Testis (tissue), 2 donors: ENCODE results near the gene ADORA1.

Experiments
- POLR2A ChIP-seq: fragments of 450-650 bp; IDR thresholded peaks from one replicate; pipeline ENCODE4 v1.6.1; 2017; ENCODE audit warnings: antibody characterized with exemption, mild to moderate bottlenecking, moderate library complexity
- TF ChIP-seq, protein P1 (sequence below), 3 experiments: fragments of 450-650 bp in 2 of 3; fragments of 200-600 bp in 1 of 3; sonication (generic) in 1 of 3; IDR thresholded peaks; one replicate each; pipeline ENCODE4 v1.5.1; 2016 to 2019; ENCODE audit warnings: antibody characterized with exemption in 3 of 3, mild to moderate bottlenecking in 2 of 3, moderate library complexity in 1 of 3

DNA sequence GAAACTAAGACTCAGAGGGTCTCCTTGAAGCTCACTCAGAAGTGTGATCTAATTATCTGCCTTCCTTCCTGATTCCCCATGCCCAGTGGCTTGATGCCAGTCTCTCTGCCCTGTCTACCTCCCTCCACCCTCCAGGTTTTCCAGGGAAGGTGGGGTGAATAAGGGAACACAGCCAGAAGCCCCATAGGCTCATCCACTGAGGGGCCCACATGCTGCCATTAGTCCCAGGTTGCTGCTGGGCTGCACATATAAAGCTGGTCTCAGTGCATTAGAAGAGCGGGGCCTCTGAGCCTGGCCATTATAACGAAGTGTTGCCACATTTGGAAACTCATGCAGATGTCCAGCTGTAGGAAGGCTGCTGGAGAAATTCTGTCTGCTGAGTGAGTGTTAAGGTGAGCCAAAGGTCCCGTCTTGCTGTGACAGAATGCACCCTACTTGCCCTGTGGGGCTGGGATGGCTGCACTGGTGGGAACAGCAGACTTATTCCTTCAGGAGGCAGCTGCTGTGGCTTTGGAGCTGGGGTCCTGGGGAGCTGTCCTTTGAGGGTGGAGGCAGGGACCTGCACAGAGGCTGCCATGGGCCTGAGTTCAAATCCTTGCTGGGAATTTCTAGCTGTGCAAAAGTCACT is 2.9 kb downstream of the ADORA1 start:
- TF ChIP-seq POLR2A: no peak
- TF ChIP-seq, protein P1, sequence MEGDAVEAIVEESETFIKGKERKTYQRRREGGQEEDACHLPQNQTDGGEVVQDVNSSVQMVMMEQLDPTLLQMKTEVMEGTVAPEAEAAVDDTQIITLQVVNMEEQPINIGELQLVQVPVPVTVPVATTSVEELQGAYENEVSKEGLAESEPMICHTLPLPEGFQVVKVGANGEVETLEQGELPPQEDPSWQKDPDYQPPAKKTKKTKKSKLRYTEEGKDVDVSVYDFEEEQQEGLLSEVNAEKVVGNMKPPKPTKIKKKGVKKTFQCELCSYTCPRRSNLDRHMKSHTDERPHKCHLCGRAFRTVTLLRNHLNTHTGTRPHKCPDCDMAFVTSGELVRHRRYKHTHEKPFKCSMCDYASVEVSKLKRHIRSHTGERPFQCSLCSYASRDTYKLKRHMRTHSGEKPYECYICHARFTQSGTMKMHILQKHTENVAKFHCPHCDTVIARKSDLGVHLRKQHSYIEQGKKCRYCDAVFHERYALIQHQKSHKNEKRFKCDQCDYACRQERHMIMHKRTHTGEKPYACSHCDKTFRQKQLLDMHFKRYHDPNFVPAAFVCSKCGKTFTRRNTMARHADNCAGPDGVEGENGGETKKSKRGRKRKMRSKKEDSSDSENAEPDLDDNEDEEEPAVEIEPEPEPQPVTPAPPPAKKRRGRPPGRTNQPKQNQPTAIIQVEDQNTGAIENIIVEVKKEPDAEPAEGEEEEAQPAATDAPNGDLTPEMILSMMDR (IDR thresholded peaks at IDR 0.05): no peak
